ENCODE data around the gene PRORP. TPM values are rescaled to one million over a fixed set of nuclear protein-coding genes. Genes with fewer than 3 reads are reported as not detected.

The PRORP gene
- total and polyA plus RNA-seq, 2 of the 8 experiments (the other 6 are each of a cell fraction or from before 2014, with no cell fraction given), result 30.0 to 44.8 TPM

DNA sequence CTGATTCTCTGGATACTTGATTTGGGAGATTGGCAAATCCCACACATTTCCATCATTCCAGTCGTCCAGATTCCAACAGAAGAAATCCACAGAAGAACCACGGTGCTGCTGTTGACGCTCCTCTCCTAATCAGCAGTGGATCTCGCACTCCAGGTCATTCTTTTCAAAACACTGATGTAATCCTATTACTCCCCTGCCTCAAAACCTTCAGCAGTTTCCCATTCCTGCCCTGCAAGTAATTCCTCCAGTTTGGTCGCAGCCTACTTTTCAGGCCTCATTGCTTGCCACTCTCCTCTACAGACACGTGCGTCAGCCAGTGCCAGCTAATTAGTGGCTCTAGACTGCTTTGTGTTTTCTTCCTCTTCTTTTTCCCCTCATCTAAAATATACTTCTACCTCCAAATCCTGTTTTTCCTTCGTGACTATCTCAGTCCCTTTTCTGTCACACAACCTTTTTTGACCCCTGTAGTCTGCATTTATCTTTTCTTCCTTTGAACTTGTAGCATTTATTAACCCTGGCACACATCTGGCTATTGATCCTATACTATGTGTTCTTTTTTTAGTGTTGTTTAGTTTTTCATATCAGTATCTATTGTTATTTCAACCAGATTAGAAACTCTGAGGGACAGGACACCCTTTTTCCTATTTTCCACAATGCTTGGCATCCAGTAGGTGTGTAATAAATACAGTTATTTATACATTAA lies 36.8 kb downstream of the PRORP start:
- no peak overlapping the region for H3K9ac ChIP-seq (replicated peaks in 1 of 4; ENCODE audit: extremely low read depth in 1 of 4, low read depth in 3 of 4, low read length in 3 of 4)
- H2BK20ac ChIP-seq (ENCODE audit: low read length), result no peak overlapping the region
- no peaks in the 10 kb centered on the region for H3K23me2 ChIP-seq (ENCODE audit: low read depth, low read length)
- H3K27ac ChIP-seq (ENCODE audit: low read depth, low read length), result no peak overlapping the region
- FAIRE-seq, result no peak
- H3K56ac ChIP-seq (replicated peaks; ENCODE audit: insufficient read length, low read depth, low read length), result no peak overlapping the region
- H4K20me1 ChIP-seq (replicated peaks in 1 of 2; ENCODE audit: control insufficient read depth in 1 of 2, insufficient read depth in 2 of 2, low read length in 2 of 2), result no peaks in the 10 kb centered on the region
- no peak overlapping the region for H2BK12ac ChIP-seq (ENCODE audit: low read depth, low read length)
- no peak overlapping the region for H4K5ac ChIP-seq (ENCODE audit: insufficient read length, low read depth, low read length)
- H2BK120ac ChIP-seq (replicated peaks; ENCODE audit: low read depth, low read length), result no peak overlapping the region
- ChIA-PET POLR2A (ENCODE audit: partially characterized antibody) (no interaction called here), CTCF (ENCODE audit: partially characterized antibody) (interaction anchor here (0.8 to 1.3 kb wide), 2 partner anchors 254 to 477 kb away, joined by 3 to 5 read pairs; no protein-coding TSS in a partner anchor)
- H3K23ac ChIP-seq (ENCODE audit: insufficient read length), result no peak overlapping the region
- no peak overlapping the region for H3K18ac ChIP-seq (ENCODE audit: extremely low read depth, low read length)
- no peaks in the 10 kb centered on the region for H3K9me3 ChIP-seq (ENCODE audit: insufficient read depth in 2 of 2, low read depth in 1 of 2, low read length in 1 of 2)
- no peak overlapping the region for H3K14ac ChIP-seq (ENCODE audit: insufficient read length)
- peaks cover 0 to 4% (median 0%) of the 10 kb centered on the region in 4 experiments; a peak in 3 of 7 replicates for H3K4me1 ChIP-seq (replicated peaks in 1 of 4; ENCODE audit: control insufficient read depth in 3 of 4, insufficient read depth in 4 of 4, low read length in 3 of 4)
- WGBS, 2 experiments (ENCODE audit: extremely low coverage in 1 of 2, insufficient coverage in 1 of 2, insufficient read length in 1 of 2, insufficient replicate concordance in 2 of 2, low coverage in 1 of 2, low lambda C conversion rate in 2 of 2, missing lambda C conversion rate in 1 of 2), result 90% methylated on average over 8 of the region's 8 CpGs; no CpG with 5 or more reads in 1 of the 2 experiments
- H3K36me3 ChIP-seq (ENCODE audit: control insufficient read depth in 2 of 4, insufficient read depth in 4 of 4, low read length in 3 of 4), result peaks cover 0 to 5% (median 0%) of the 10 kb centered on the region in 4 experiments; a peak in 1 of 8 replicates
- H3K4me3 ChIP-seq (ENCODE audit: extremely low read depth in 1 of 4, insufficient read depth in 2 of 4, low read depth in 3 of 4, low read length in 4 of 4), result no peak overlapping the region
- H3K79me1 ChIP-seq (ENCODE audit: low read depth, low read length), result no peaks in the 10 kb centered on the region; the same call in 1 of the 2 replicates
- no peak overlapping the region for H3K4me2 ChIP-seq (ENCODE audit: insufficient read depth in 1 of 2, low read depth in 2 of 2, low read length in 2 of 2)
- no peaks in the 10 kb centered on the region for H3K79me2 ChIP-seq (ENCODE audit: control insufficient read depth in 1 of 2, insufficient read depth in 2 of 2, low read length in 2 of 2)
- H3K4ac ChIP-seq (replicated peaks; ENCODE audit: insufficient read length, low read depth, low read length), result no peak overlapping the region
- H3K27me3 ChIP-seq (replicated peaks in 1 of 4; ENCODE audit: control insufficient read depth in 3 of 4, extremely low read depth in 1 of 4, insufficient read depth in 3 of 4, low read length in 3 of 4), result no peaks in the 10 kb centered on the region
- no peak overlapping the region for H2AK5ac ChIP-seq (ENCODE audit: low read depth, low read length)
- no peak overlapping the region for H4K8ac ChIP-seq (ENCODE audit: extremely low read depth, insufficient read depth, low read length)
- no peak overlapping the region for H2BK15ac ChIP-seq (ENCODE audit: low read length)
- H4K91ac ChIP-seq (replicated peaks; ENCODE audit: insufficient read length, low read length), result no peak overlapping the region
- no peak for DNase-seq (ENCODE audit: low read depth in 1 of 2, low spot score in 2 of 2)
- no peak overlapping the region for H2BK5ac ChIP-seq (ENCODE audit: low read depth, low read length)
- H2AFZ ChIP-seq (ENCODE audit: low read length), result no peak overlapping the region
- TF ChIP-seq CHD1 (IDR thresholded peaks at IDR 0.05; ENCODE audit: low read depth, low read length) (no peak), EZH2 (IDR thresholded peaks at IDR 0.05; ENCODE audit: low read depth, low read length, severe bottlenecking) (no peak), FOSL1 (IDR thresholded peaks at IDR 0.05; ENCODE audit: insufficient read depth, low read depth, low read length) (no peak), SAP30 (IDR thresholded peaks at IDR 0.05; ENCODE audit: insufficient read depth, insufficient replicate concordance, low read length) (no peak), NRF1 (IDR thresholded peaks at IDR 0.05; ENCODE audit: low read depth, low read length) (no peak), PHF8 (conservative IDR thresholded peaks at IDR 0.05; ENCODE audit: low read depth, low read length) (no peak), GTF2F1 (IDR thresholded peaks at IDR 0.05; ENCODE audit: borderline replicate concordance, low read depth, low read length) (no peak)
- TF ChIP-seq, protein P1, sequence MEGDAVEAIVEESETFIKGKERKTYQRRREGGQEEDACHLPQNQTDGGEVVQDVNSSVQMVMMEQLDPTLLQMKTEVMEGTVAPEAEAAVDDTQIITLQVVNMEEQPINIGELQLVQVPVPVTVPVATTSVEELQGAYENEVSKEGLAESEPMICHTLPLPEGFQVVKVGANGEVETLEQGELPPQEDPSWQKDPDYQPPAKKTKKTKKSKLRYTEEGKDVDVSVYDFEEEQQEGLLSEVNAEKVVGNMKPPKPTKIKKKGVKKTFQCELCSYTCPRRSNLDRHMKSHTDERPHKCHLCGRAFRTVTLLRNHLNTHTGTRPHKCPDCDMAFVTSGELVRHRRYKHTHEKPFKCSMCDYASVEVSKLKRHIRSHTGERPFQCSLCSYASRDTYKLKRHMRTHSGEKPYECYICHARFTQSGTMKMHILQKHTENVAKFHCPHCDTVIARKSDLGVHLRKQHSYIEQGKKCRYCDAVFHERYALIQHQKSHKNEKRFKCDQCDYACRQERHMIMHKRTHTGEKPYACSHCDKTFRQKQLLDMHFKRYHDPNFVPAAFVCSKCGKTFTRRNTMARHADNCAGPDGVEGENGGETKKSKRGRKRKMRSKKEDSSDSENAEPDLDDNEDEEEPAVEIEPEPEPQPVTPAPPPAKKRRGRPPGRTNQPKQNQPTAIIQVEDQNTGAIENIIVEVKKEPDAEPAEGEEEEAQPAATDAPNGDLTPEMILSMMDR (IDR thresholded peaks at IDR 0.05; ENCODE audit: control extremely low read depth in 1 of 3, insufficient read depth in 1 of 3, low read depth in 1 of 3, low read length in 3 of 3), result no peak
- TF ChIP-seq, protein P2, sequence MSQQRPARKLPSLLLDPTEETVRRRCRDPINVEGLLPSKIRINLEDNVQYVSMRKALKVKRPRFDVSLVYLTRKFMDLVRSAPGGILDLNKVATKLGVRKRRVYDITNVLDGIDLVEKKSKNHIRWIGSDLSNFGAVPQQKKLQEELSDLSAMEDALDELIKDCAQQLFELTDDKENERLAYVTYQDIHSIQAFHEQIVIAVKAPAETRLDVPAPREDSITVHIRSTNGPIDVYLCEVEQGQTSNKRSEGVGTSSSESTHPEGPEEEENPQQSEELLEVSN (IDR thresholded peaks at IDR 0.05), result no peak

All from H1 (cell line).